Glutamatergic neuron (in vitro differentiated cells): ENCODE data around the gene NAA40. TPM values are rescaled to one million over a fixed set of nuclear protein-coding genes. Genes with fewer than 3 reads are reported as not detected.
A peak's percentile ranks its signal among the peaks of the same experiment; 100 is the strongest.

Experiments
- DNase-seq: peaks from one replicate; pipeline ENCODE4 v3.0.0; 2022
- H3K27ac Mint-ChIP-seq: one replicate; pipeline ENCODE4 v1.8.0; 2020; ENCODE audit warnings: mild to moderate bottlenecking, mixed read lengths, inconsistent platforms; ENCODE audit not compliant: unreplicated experiment
- H3K27me3 Mint-ChIP-seq: one replicate; pipeline ENCODE4 v1.8.0; 2020; ENCODE audit warnings: mild to moderate bottlenecking, moderate library complexity, mixed read lengths, inconsistent platforms; ENCODE audit not compliant: unreplicated experiment
- H3K36me3 Mint-ChIP-seq: one replicate; pipeline ENCODE4 v1.8.0; 2020; ENCODE audit warnings: mild to moderate bottlenecking, mixed read lengths, inconsistent platforms; ENCODE audit not compliant: unreplicated experiment
- H3K4me1 Mint-ChIP-seq: one replicate; pipeline ENCODE4 v1.8.0; 2020; ENCODE audit warnings: mild to moderate bottlenecking, low read depth, mixed read lengths, inconsistent platforms; ENCODE audit not compliant: unreplicated experiment
- H3K4me3 Mint-ChIP-seq: one replicate; pipeline ENCODE4 v1.8.0; 2020; ENCODE audit warnings: mild to moderate bottlenecking, mixed read lengths, inconsistent platforms; ENCODE audit not compliant: unreplicated experiment
- H3K9me3 Mint-ChIP-seq: one replicate; pipeline ENCODE4 v1.8.0; 2020; ENCODE audit warnings: mild to moderate bottlenecking, moderate library complexity, mixed read lengths, inconsistent platforms; ENCODE audit not compliant: unreplicated experiment
- CTCF ChIP-seq: fragments of 200-600 bp; sonication (generic); IDR thresholded peaks from one replicate; pipeline ENCODE4 v1.5.0; 2021; ENCODE audit not compliant: partially characterized antibody, unreplicated experiment
- total RNA-seq: library from RNA; stranded (reverse); fragmentation: NEBNext Ultra II Directional; extraction: Animal tissue kit (Norgen Biotek cat#: 25700); gene quantifications from one replicate; pipeline ENCODE4 v1.2.1, GENCODE V29; 2021; ENCODE audit not compliant: unreplicated experiment

Gene NAA40
- total RNA-seq, 1 donor from 2014 or later, result 68.0 TPM

DNA sequence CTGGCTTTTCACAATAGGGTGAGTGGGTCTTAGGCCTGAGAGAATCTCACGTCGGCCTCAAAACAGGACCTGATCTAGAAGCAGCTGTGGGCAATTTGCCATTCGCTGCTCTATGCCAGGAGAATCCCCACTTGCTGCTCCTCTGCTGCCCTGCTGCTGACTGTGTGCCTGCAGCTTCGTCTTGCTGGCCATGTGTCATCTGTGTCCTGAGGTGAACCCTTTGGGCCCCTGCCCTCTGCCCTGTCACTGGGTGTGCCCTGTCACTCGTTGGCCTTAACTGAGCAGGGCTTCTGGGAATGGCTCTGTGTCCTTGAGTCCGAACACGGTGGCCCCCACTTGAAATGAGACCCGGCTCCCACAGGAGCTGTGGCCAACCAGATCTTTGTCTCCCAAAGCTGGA is 6.2 kb downstream of the NAA40 start:
- Mint-ChIP-seq H3K36me3 (no peaks in the 10 kb centered on the region), H3K4me3 (no peak overlapping the region), H3K9me3 (no peaks in the 10 kb centered on the region), H3K27me3 (peaks cover 3% of the 10 kb centered on the region), H3K4me1 (peaks cover 22% of the 10 kb centered on the region), H3K27ac (peak overlapping the region; percentile 44)
- TF ChIP-seq CTCF, result no peak
- no peak for DNase-seq

- no peaks in the 10 kb centered on the region for H3K9me3 Mint-ChIP-seq
- peak; percentile 72 for DNase-seq
- H3K27me3 Mint-ChIP-seq, result peaks cover 3% of the 10 kb centered on the region
- H3K27ac Mint-ChIP-seq, result peak overlapping the region; percentile 44
- H3K4me1 Mint-ChIP-seq, result peaks cover 22% of the 10 kb centered on the region
- no peaks in the 10 kb centered on the region for H3K36me3 Mint-ChIP-seq
- peak; percentile 59 for TF ChIP-seq CTCF
- peak overlapping the region; percentile 47 for H3K4me3 Mint-ChIP-seq
Observed at GRCh38 chr11:63945477-63946163, 6.8 kb downstream of the NAA40 start.

DNA sequence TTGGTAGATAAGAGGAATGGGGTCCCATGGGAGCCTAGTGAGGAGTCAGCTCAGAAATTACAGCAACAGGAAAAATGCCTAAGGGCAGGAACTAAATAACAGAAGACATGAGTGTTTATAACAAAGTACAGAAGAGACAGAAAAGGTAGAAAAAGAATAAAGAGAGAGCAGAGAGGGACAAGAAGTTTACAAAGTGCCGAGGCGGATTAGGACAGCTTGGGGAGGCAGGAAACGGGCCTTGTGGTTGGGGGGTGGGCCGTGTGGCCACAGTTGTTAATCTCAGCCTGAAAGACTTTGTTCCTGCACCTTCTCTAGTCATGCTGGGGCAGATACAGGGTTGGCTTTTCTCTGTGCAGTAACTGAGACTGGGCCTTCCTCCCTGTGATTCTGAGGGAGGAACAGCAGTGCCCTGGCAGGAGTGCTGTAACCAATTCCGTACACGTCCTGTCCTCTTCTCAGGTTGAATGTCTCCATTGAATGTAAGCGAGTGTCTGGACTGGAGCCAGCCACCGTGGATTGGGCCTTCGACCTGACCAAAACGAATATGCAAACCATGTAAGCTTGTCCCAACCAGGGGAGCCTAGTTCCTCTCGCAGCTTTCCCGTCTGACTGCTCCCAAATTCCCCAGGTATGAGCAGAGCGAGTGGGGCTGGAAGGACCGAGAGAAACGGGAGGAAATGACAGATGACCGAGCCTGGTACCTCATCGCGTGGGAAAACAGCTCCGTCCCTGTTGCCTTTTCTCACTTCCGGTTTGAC is 13.2 kb downstream of the NAA40 start:
- H3K27ac Mint-ChIP-seq, result no peak overlapping the region
- peaks cover 4% of the 10 kb centered on the region for H3K4me1 Mint-ChIP-seq
- no peaks in the 10 kb centered on the region for H3K27me3 Mint-ChIP-seq
- no peak for DNase-seq
- TF ChIP-seq CTCF, result no peak
- no peak overlapping the region for H3K4me3 Mint-ChIP-seq
- H3K36me3 Mint-ChIP-seq, result no peaks in the 10 kb centered on the region
- H3K9me3 Mint-ChIP-seq, result peaks cover 4% of the 10 kb centered on the region

DNA sequence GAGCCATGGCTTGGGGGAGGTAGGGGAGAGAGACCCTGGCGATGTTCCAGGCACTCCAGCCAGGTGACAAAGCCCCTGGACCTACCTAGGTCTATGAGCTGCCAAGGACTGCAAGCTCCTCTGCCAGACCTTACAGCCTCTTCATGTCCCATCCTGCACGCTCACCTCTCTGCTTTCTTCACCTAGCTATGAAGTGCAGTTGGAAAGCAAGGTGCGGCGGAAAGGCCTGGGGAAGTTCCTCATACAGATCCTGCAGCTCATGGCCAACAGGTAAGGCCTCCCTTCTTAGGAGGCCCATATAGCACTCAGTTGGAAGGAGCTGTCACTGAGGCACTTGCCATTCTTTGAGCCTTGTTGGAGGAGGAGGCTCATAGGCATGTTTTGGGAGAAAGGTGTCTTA is 13.8 kb downstream of the NAA40 start:
- H3K4me1 Mint-ChIP-seq, result peaks cover 5% of the 10 kb centered on the region
- TF ChIP-seq CTCF, result no peak
- H3K9me3 Mint-ChIP-seq, result peaks cover 4% of the 10 kb centered on the region
- no peaks in the 10 kb centered on the region for H3K36me3 Mint-ChIP-seq
- H3K4me3 Mint-ChIP-seq, result no peak overlapping the region
- H3K27ac Mint-ChIP-seq, result no peak overlapping the region
- no peak for DNase-seq
- H3K27me3 Mint-ChIP-seq, result peaks cover under 1% of the 10 kb centered on the region

DNA sequence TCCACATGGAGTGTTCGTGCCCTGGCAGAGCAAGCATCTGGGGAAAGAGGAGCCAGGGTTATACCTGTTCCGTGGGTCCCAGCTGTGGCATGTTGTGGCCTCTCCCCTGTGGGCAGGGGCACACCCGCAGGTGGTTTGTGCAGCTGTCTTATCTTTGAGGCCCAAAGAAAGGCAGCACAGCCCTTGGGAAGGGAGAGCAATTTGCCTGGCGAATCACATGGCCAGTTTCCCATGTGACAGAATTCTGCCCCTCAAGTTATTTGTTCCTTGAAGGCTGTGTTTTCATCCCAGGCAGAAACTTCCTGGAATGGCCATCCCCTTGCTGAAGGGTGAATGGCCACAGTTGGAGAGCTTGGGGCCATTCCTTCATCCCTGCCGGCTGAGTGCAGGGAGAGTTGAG is 19.2 kb downstream of the NAA40 start:
- no peak for DNase-seq
- TF ChIP-seq CTCF, result no peak
- no peaks in the 10 kb centered on the region for H3K36me3 Mint-ChIP-seq
- no peak overlapping the region for H3K27ac Mint-ChIP-seq
- H3K9me3 Mint-ChIP-seq, result peaks cover 4% of the 10 kb centered on the region
- peaks cover 4% of the 10 kb centered on the region for H3K27me3 Mint-ChIP-seq
- H3K4me1 Mint-ChIP-seq, result peaks cover 8% of the 10 kb centered on the region
- H3K4me3 Mint-ChIP-seq, result peak overlapping the region; percentile 61
